AG09319 (cell line): ENCODE data around the gene NPFFR1.

Source experiments
- DNase-seq: peaks from one replicate; pipeline ENCODE4 v3.0.0-alpha.2; 2010; ENCODE audit warnings: low read depth; ENCODE audit errors: extremely low read depth
- CTCF ChIP-seq: IDR thresholded peaks from 2 replicates; pipeline ENCODE4 v1.5.1; 2011; ENCODE audit warnings: low read depth, mild to moderate bottlenecking, inconsistent platforms, low read length, moderate library complexity

The NPFFR1 gene

GRCh38 chr10:70328018-70328417 lies 44.2 kb upstream of the NPFFR1 start:
- no peak for DNase-seq
- TF ChIP-seq CTCF = no peak

GRCh38 chr10:70324951-70325781 lies 41.4 kb upstream of the NPFFR1 start:
- DNase-seq = no peak
- no peak for TF ChIP-seq CTCF

GRCh38 chr10:70324339-70324861 lies 40.6 kb upstream of the NPFFR1 start:
- no peak for TF ChIP-seq CTCF
- no peak for DNase-seq

- TF ChIP-seq CTCF = no peak
- no peak for DNase-seq
Measured at GRCh38 chr10:70323697-70324338, 40.0 kb upstream of the NPFFR1 start.

- no peak for TF ChIP-seq CTCF
- DNase-seq = no peak
Measured at GRCh38 chr10:70323138-70323696, 39.4 kb upstream of the NPFFR1 start.

- DNase-seq = no peak
- no peak for TF ChIP-seq CTCF
Measured at GRCh38 chr10:70321897-70322890, 38.4 kb upstream of the NPFFR1 start.
